ENCODE measurements around the gene DRD4.
"Not testable (repeated sequence)": the region's sequence is repeated elsewhere in the genome, so short reads cannot be mapped to it uniquely, and the experiment has no call there.

Gene DRD4

GRCh38 chr11:680970-681369 lies 43.9 kb downstream of the DRD4 start:
- no peak for DNase-seq

DNA sequence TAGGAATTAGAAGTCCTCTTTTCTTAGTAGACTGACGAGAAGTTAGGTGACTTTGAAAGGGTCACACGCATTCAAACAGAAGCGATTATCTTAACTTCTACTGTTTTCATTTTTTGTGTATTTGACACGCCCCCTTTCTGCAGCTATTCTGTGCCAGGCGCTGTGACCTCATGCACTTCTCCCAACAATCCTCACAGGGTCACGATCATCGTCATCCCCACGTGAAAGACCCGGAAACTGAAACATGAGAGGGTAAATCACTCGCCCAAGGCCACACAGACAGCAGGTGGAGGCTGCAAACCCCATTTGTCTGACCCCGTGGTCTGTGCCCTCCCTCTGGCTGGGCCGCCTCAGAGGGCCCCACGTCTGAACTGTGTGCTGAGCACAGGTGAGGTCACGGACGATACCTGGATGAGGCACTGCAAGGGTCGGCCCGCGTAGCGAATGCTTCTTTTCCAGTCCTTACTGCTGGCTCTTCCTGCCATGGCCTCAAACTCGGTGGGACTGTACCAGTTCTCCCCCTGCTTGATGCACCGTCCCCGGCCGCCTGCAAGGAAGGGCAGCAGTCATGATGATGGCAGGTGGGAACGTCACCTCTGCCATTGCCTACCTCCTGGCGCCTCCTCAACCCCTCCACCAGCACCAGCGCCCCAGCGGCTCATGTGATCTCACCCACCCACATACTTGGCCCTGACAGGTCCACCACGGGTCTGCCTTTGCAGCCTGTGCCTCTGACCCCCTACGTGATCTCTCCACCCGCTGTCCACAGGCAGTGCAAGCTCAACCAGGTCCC lies 49.6 kb downstream of the DRD4 start:
- no peak for DNase-seq

- no peak for DNase-seq
Measured at GRCh38 chr11:687751-688150, 50.7 kb downstream of the DRD4 start.

GRCh38 chr11:688681-689080 lies 51.6 kb downstream of the DRD4 start:
- no peak for DNase-seq

DNA sequence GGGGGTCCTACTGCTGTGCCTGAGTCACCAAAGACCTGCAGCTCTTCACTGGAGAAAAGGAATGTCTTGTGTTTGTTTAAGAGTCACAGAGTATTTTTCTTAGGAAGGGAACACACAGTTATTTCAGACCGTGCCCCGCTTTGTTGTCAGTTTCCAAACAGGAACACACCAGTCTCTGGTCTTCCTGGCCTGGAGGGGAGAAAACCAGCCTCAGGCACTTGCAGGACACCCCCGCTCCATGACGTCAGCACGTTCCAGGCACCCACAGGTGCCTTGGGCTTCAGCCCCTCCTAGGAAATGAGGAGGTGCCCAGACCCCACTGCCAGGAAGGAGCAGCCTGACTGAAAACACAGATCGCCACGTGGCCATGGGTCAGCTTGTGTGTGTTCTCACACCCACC lies 52.6 kb downstream of the DRD4 start:
- no peak for DNase-seq

DNA sequence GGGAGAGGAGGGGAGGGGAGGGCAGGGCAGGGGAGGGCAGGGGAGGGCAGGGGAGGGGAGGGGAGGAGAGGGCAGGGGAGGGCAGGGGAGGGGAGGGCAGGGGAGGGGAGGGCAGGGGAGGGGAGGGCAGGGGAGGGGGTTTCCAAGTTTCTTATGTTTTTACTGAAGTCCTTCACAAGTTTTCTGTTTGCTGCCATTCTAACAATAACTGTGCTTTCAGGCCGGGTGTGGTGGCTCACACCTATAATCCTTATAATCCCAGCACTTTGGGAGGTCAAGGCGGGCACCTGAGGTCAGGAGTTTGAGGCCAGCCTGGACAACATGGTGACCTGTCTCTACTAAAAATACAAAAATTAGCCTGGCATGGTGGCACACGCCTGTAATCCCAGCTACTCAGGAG lies 53.2 kb downstream of the DRD4 start:
- not testable (repeated sequence) for DNase-seq
